Thyroid gland (tissue), 4 donors: ENCODE data around the gene ALMS1. TPM values are rescaled to one million over a fixed set of nuclear protein-coding genes. Genes with fewer than 3 reads are reported as not detected.
"Not testable (repeated sequence)": the region's sequence is repeated elsewhere in the genome, so short reads cannot be mapped to it uniquely, and the experiment has no call there.

ENCODE experiments used
- DNase-seq, 2 donors: peaks; one replicate each; pipeline ENCODE4 v3.0.0-alpha.2; 2019
- H3K27ac ChIP-seq, 3 donors: fragments of 200-600 bp; sonication (generic); 1 replicate in 2 of 3; 2 replicates in 1 of 3; pipeline ENCODE4 v1.5.1; 2016 to 2019; ENCODE audit warnings: mild to moderate bottlenecking in 1 of 3, moderate library complexity in 1 of 3
- H3K27me3 ChIP-seq: fragments of 200-600 bp; sonication (generic); one replicate; pipeline ENCODE4 v1.5.1; 2019
- H3K36me3 ChIP-seq, 2 donors: fragments of 200-600 bp; sonication (generic); one replicate each; pipeline ENCODE4 v1.5.1; 2016 to 2019
- H3K4me1 ChIP-seq, 2 donors: fragments of 200-600 bp; sonication (generic); one replicate each; pipeline ENCODE4 v1.5.1; 2017 to 2019
- H3K4me3 ChIP-seq, 3 donors: fragments of 200-600 bp; sonication (generic); replicated peaks in 1 of 3; 1 replicate in 2 of 3; 2 replicates in 1 of 3; pipeline ENCODE4 v1.5.1; 2016; ENCODE audit warnings: mild to moderate bottlenecking in 1 of 3
- H3K9me3 ChIP-seq: fragments of 200-600 bp; sonication (generic); one replicate; pipeline ENCODE4 v1.5.1; 2017
- POLR2A ChIP-seq, 2 donors: fragments of 450-650 bp; IDR thresholded peaks; one replicate each; pipeline ENCODE4 v1.6.1; 2017; ENCODE audit warnings: antibody characterized with exemption in 2 of 2, mild to moderate bottlenecking in 2 of 2, moderate library complexity in 1 of 2
- WGBS, 2 donors: methylation state at CpG; one replicate each; pipeline ENCODE4 v1.1.5; 2017; 5-methylcytosine and 5-hydroxymethylcytosine counted together
- intact Hi-C: fragments of 100-400 bp; cut with DNase I; formaldehyde crosslinking; loops from one replicate; pipeline ENCODE4 v1.15.1; 2023
- total RNA-seq, 4 donors: library from RNA; depleted of rRNA; stranded (reverse); fragments of >200 nt; gene quantifications; one replicate each; pipeline ENCODE4 v1.2.3, GENCODE V29; 2016
- TF ChIP-seq, protein P1 (sequence below), 6 experiments: fragments of 200-600 bp in 3 of 6; fragments of 450-650 bp in 3 of 6; sonication (generic) in 3 of 6; IDR thresholded peaks; one replicate each; pipeline ENCODE4 v1.5.1; 2016 to 2019; ENCODE audit warnings: antibody characterized with exemption in 6 of 6, mild to moderate bottlenecking in 2 of 6, inconsistent platforms in 1 of 6, moderate library complexity in 1 of 6

Gene ALMS1
- total RNA-seq, 4 donors from 2014 or later, result 38.7 to 66.6 (median 44.4) TPM

DNA sequence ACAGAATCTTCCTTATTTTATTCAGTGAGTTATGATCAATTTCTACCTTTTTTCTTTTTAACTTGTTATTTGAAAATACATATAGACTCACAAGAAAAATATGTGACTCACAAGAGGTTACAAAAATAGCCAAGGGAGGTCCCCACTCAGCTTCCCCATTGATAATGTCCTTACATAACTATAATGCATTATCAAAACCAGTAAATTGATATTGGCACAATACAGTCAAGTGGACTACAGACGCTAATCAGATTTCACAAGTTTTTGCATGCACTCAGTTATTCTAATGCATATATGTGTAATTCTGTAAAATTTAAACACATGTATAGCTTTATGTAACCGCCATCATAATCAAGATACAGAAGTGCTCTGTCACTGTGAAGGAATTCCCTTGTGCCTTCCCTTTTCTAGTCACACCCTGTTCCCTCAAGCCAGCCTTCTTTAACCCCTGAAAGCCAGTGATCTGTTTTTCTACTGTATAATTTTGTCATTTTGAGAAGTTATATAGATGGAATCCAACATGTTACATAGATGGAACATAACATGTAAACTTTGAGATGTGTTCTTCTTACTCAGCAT, 118.4 kb downstream of the ALMS1 start:
- Histone ChIP-seq H3K4me1 (no peaks in the 10 kb centered on the region), H3K36me3 (no peaks in the 10 kb centered on the region), H3K9me3 (no peaks in the 10 kb centered on the region), H3K4me3 (no peak overlapping the region), H3K27me3 (no peaks in the 10 kb centered on the region), H3K27ac (no peak overlapping the region)
- 97 to 98% methylated on average over 2 of the region's 2 CpGs for WGBS, 2 donors
- TF ChIP-seq, protein P1, sequence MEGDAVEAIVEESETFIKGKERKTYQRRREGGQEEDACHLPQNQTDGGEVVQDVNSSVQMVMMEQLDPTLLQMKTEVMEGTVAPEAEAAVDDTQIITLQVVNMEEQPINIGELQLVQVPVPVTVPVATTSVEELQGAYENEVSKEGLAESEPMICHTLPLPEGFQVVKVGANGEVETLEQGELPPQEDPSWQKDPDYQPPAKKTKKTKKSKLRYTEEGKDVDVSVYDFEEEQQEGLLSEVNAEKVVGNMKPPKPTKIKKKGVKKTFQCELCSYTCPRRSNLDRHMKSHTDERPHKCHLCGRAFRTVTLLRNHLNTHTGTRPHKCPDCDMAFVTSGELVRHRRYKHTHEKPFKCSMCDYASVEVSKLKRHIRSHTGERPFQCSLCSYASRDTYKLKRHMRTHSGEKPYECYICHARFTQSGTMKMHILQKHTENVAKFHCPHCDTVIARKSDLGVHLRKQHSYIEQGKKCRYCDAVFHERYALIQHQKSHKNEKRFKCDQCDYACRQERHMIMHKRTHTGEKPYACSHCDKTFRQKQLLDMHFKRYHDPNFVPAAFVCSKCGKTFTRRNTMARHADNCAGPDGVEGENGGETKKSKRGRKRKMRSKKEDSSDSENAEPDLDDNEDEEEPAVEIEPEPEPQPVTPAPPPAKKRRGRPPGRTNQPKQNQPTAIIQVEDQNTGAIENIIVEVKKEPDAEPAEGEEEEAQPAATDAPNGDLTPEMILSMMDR (IDR thresholded peaks at IDR 0.05), result no peak
- no peak for TF ChIP-seq POLR2A (IDR thresholded peaks at IDR 0.05)
- intact Hi-C loops, result no loop called here
- no peak for DNase-seq

DNA sequence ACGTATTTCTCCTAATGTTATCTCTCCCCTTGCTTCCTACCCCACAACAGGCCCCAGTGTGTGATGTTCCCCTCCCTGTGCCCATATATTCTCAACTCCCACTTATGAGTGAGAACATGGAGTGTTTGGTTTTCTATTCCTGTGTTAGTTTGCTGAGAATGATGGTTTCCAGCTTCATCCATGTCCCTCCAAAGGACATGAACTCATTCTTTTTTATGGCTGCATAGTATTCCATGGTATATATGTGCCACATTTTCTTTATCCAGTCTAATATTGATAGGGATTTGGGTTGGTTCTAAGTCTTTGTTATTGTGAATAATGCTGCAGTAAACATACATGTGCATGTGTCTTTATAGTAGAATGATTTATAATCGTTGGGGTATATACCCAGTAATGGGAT, 119.2 kb downstream of the ALMS1 start:
- H3K4me3 ChIP-seq, H3K27me3 ChIP-seq, H3K9me3 ChIP-seq, H3K4me1 ChIP-seq, H3K36me3 ChIP-seq, intact Hi-C loops, DNase-seq, H3K27ac ChIP-seq: not testable (repeated sequence)
- 96 to 100% methylated on average over 2 of the region's 2 CpGs for WGBS, 2 donors

DNA sequence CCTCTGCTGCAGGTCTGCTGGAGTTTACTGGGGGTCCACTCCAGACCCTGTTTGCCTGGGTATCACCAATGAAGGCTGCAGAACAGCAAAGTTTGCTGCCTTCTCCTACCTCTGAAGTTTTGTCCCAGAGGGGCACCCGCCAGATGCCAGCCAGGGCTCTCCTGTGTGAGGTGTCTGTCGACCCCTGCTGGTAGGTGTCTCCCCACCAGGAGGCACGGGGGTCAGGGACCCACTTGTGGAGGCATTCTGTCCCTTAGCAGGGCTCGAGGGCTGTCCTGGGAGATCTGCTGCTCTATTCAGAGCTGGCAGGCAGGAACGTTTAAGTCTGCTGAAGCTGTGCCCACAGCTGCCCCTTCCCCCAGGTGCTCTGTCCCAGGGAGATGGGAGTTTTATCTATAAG, 124.8 kb downstream of the ALMS1 start:
- DNase-seq, H3K9me3 ChIP-seq, H3K27me3 ChIP-seq, H3K27ac ChIP-seq, intact Hi-C loops, H3K4me1 ChIP-seq, H3K36me3 ChIP-seq, H3K4me3 ChIP-seq: not testable (repeated sequence)
- 93 to 94% methylated on average over 3 to 4 of the region's 5 CpGs for WGBS, 2 donors

DNA sequence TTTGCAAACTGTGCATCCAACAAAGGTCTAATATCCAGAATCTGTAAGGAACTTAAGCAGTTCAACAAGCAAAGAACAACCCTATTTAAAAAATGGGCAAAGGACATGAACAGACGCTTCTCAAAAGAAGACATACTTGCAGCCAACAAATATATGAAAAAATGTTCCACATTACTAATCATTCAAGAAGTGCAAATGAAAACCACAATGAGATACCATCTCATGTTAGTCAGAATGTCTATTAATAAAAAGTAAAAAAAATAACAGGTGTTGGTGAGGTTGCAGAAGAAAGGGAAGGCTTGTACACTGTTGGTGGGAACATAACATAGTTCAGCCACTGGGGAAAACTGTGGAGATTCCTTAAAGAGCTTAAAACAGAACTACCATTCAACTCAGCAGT, 130.4 kb downstream of the ALMS1 start:
- TF ChIP-seq, protein P1 (IDR thresholded peaks at IDR 0.05), result no peak
- no peak for TF ChIP-seq POLR2A (IDR thresholded peaks at IDR 0.05)

DNA sequence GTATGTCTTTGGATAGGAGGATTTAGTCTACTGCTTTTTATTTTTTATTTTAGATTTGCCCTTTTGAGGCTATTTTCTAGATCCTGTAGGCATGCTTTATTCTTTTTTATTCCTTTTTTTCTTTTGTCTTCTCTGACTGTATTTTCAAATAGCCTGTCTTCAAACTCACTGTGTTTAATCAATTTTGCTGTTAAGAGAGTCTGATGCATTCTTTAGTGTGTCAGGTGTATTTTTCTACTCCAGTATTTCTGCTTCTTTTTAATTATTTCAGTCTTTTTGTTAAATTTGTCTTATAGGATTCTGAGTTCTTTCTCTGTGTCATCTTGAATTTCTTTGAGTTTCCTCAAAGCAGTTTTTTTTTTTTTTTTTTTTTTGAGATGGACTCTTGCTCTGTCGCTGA, 143.1 kb downstream of the ALMS1 start:
- WGBS, 2 donors, result 100% methylated on average over 1 of the region's 1 CpG

More for the DNA sequence above, 130.4 kb downstream of the ALMS1 start:
- Histone ChIP-seq H3K4me1 (no peaks in the 10 kb centered on the region), H3K4me3 (no peak overlapping the region), H3K36me3 (peaks cover under 1 to 9% of the 10 kb centered on the region in 2 donors), H3K27me3 (no peaks in the 10 kb centered on the region), H3K9me3 (no peaks in the 10 kb centered on the region), H3K27ac (no peak overlapping the region)
- intact Hi-C loops, result no loop called here
- WGBS, 2 donors, result 97% methylated on average over 1 of the region's 1 CpG
- no peak for DNase-seq

DNA sequence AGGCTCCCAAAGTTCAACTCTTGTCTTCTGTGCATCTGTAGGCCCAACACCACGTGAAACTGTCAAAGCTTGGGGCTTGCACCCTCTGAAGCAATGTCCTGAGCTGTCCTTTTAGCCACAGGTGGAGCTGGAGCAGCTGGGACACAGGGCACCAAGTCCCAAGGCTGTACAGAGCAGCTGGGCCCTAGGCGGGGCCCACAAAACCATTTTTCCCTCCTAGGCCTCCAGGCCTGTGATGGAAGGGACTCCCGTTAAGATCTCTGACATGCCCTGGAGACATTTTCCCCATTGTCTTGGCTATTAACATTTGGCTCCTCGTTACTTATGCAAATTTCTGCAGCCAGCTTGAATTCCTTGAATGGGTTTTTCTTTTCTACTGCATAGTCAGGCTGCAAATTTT, 145.1 kb downstream of the ALMS1 start:
- 95 to 96% methylated on average over 4 of the region's 4 CpGs for WGBS, 2 donors
- H3K4me1 ChIP-seq, H3K27ac ChIP-seq, intact Hi-C loops, H3K36me3 ChIP-seq, DNase-seq, H3K9me3 ChIP-seq, H3K27me3 ChIP-seq, H3K4me3 ChIP-seq: not testable (repeated sequence)

More for the DNA sequence above, 143.1 kb downstream of the ALMS1 start:
- Histone ChIP-seq H3K9me3 (no peaks in the 10 kb centered on the region), H3K4me3 (no peak overlapping the region), H3K27me3 (no peaks in the 10 kb centered on the region), H3K36me3 (peaks cover 0 to 9% of the 10 kb centered on the region in 2 donors), H3K4me1 (no peaks in the 10 kb centered on the region), H3K27ac (no peak overlapping the region)
- TF ChIP-seq POLR2A (IDR thresholded peaks at IDR 0.05), result no peak
- TF ChIP-seq, protein P1 (IDR thresholded peaks at IDR 0.05), result no peak
- DNase-seq, result no peak
- intact Hi-C loops, result no loop called here

DNA sequence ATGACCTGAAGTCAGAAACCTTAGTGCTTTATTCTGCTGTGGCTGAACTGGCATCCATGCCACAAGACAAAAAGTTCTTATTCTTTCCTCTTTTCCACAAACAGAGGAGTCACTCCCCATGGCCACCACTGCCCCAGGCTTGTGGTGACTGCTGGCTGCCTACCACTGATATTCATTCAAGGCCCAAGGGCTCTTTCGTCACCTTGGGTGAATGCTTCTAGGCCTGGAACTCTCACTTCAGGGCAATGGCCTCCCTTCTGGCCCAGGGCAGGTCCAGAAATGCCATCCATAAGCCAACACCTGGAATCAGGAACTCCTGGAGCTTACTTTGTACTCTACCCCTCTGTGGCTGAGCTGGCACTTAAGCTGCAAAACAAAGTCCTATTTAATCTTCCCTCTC, 146.7 kb downstream of the ALMS1 start:
- intact Hi-C loops, result no loop called here
- no peak for DNase-seq
- H3K27me3 ChIP-seq, result no peaks in the 10 kb centered on the region
- 100% methylated on average over 1 of the region's 1 CpG for WGBS, 2 donors
- H3K27ac ChIP-seq, result no peak overlapping the region
- no peaks in the 10 kb centered on the region for H3K9me3 ChIP-seq
- TF ChIP-seq, protein P1 (IDR thresholded peaks at IDR 0.05), result no peak
- no peak for TF ChIP-seq POLR2A (IDR thresholded peaks at IDR 0.05)
- H3K4me1 ChIP-seq, result no peaks in the 10 kb centered on the region
- no peak overlapping the region for H3K4me3 ChIP-seq
- H3K36me3 ChIP-seq, result peaks cover 2 to 11% of the 10 kb centered on the region in 2 donors
